Measurements from ENCODE around the gene BABAM2. TPM values are rescaled to one million over a fixed set of nuclear protein-coding genes. Genes with fewer than 3 reads are reported as not detected.
"Not testable (repeated sequence)": the region's sequence is repeated elsewhere in the genome, so short reads cannot be mapped to it uniquely, and the experiment has no call there.

BABAM2 gene
- total and polyA plus RNA-seq, 2 experiments from 2014 or later, result 17.8 to 21.5 TPM

GRCh38 chr2:27881815-27882583 is 8.5 kb upstream of the BABAM2 start:
- H3K4me3 Mint-ChIP-seq; H3K36me3 Mint-ChIP-seq (ENCODE audit: low read depth); H3K4me2 ChIP-seq; ATAC-seq; H3K9me2 ChIP-seq (ENCODE audit: insufficient read depth); H3K27me3 ChIP-seq (ENCODE audit: insufficient read depth); H2AFZ ChIP-seq; DNase-seq (ENCODE audit: low spot score); H4K20me1 ChIP-seq (replicated peaks; ENCODE audit: insufficient read depth); H3K27ac ChIP-seq (ENCODE audit: low read depth); H3K4me1 Mint-ChIP-seq; H3K79me2 ChIP-seq (replicated peaks; ENCODE audit: insufficient read depth); H3K4me3 ChIP-seq; H3K36me3 ChIP-seq (ENCODE audit: insufficient read depth); H3K27ac Mint-ChIP-seq; H3F3A ChIP-seq (replicated peaks; ENCODE audit: low read depth); H3K9me3 Mint-ChIP-seq; H3K4me1 ChIP-seq (ENCODE audit: insufficient read depth); H3K27me3 Mint-ChIP-seq (ENCODE audit: insufficient read depth, low read depth, poor library complexity): not testable (repeated sequence)

GRCh38 chr2:27882584-27882922 is 8.0 kb upstream of the BABAM2 start:
- H4K20me1 ChIP-seq (replicated peaks; ENCODE audit: insufficient read depth); H3K27ac Mint-ChIP-seq; H3K9me2 ChIP-seq (ENCODE audit: insufficient read depth); H3K4me2 ChIP-seq; H3K4me1 ChIP-seq (ENCODE audit: insufficient read depth); H3K4me1 Mint-ChIP-seq; H3K27me3 ChIP-seq (ENCODE audit: insufficient read depth); H3K36me3 ChIP-seq (ENCODE audit: insufficient read depth); H3F3A ChIP-seq (replicated peaks; ENCODE audit: low read depth); H3K4me3 Mint-ChIP-seq; DNase-seq (ENCODE audit: low spot score); H3K27me3 Mint-ChIP-seq (ENCODE audit: insufficient read depth, low read depth, poor library complexity); H3K9me3 Mint-ChIP-seq; ATAC-seq; H3K4me3 ChIP-seq; H3K79me2 ChIP-seq (replicated peaks; ENCODE audit: insufficient read depth); H3K36me3 Mint-ChIP-seq (ENCODE audit: low read depth); H2AFZ ChIP-seq; H3K27ac ChIP-seq (ENCODE audit: low read depth): not testable (repeated sequence)

- Mint-ChIP-seq H3K4me3 (no peak overlapping the region), H3K9me3 (no peaks in the 10 kb centered on the region), H3K27ac (no peak overlapping the region), H3K36me3 (ENCODE audit: low read depth) (no peaks in the 10 kb centered on the region; the same call in 2 of the 3 replicates), H3K27me3 (ENCODE audit: insufficient read depth, low read depth, poor library complexity) (peaks cover 2% of the 10 kb centered on the region), H3K4me1 (peaks cover 2% of the 10 kb centered on the region; the same call in 1 of the 3 replicates)
- no peaks in the 10 kb centered on the region for H4K20me1 ChIP-seq (replicated peaks; ENCODE audit: insufficient read depth)
- H3K4me2 ChIP-seq, result no peak overlapping the region
- no peak overlapping the region for H3K4me3 ChIP-seq
- H3K27me3 ChIP-seq (ENCODE audit: insufficient read depth), result no peaks in the 10 kb centered on the region
- no peaks in the 10 kb centered on the region for H3F3A ChIP-seq (replicated peaks; ENCODE audit: low read depth)
- H3K36me3 ChIP-seq (ENCODE audit: insufficient read depth), result no peaks in the 10 kb centered on the region
- H3K4me1 ChIP-seq (ENCODE audit: insufficient read depth), result peaks cover 5% of the 10 kb centered on the region; the same call in 1 of the 2 replicates
- no peak overlapping the region for H3K27ac ChIP-seq (ENCODE audit: low read depth)
- ATAC-seq, result no peak
- no peak overlapping the region for H2AFZ ChIP-seq
- no peak for DNase-seq (ENCODE audit: low spot score)
- H3K79me2 ChIP-seq (replicated peaks; ENCODE audit: insufficient read depth), result no peaks in the 10 kb centered on the region; the same call in 1 of the 2 replicates
- no peaks in the 10 kb centered on the region for H3K9me2 ChIP-seq (ENCODE audit: insufficient read depth)
- TF ChIP-seq ZNF462 (CRISPR knock-in tag; IDR thresholded peaks at IDR 0.05) (no peak), CREB1 (CRISPR knock-in tag; IDR thresholded peaks at IDR 0.05; ENCODE audit: low read depth) (no peak), ZNF331 (CRISPR knock-in tag; IDR thresholded peaks at IDR 0.05; ENCODE audit: low read depth) (no peak), ZNF114 (CRISPR knock-in tag; IDR thresholded peaks at IDR 0.05) (no peak), EZH2 (IDR thresholded peaks at IDR 0.05; ENCODE audit: low read depth, unreplicated experiment) (no peak), REST (IDR thresholded peaks at IDR 0.05; ENCODE audit: unreplicated experiment) (no peak), EZH2phosphoT487 (IDR thresholded peaks at IDR 0.05; ENCODE audit: unreplicated experiment) (no peak)
Measured at GRCh38 chr2:27884601-27885000, 5.9 kb upstream of the BABAM2 start.
